Fibroblast of gingiva (primary cell): ENCODE measurements around the gene HHIP.
"Not testable (repeated sequence)": the region's sequence is repeated elsewhere in the genome, so short reads cannot be mapped to it uniquely, and the experiment has no call there.

Experiments
- DNase-seq: peaks from one replicate; pipeline ENCODE4 v3.0.0-alpha.2; 2011; ENCODE audit warnings: low read depth

The HHIP gene

DNA sequence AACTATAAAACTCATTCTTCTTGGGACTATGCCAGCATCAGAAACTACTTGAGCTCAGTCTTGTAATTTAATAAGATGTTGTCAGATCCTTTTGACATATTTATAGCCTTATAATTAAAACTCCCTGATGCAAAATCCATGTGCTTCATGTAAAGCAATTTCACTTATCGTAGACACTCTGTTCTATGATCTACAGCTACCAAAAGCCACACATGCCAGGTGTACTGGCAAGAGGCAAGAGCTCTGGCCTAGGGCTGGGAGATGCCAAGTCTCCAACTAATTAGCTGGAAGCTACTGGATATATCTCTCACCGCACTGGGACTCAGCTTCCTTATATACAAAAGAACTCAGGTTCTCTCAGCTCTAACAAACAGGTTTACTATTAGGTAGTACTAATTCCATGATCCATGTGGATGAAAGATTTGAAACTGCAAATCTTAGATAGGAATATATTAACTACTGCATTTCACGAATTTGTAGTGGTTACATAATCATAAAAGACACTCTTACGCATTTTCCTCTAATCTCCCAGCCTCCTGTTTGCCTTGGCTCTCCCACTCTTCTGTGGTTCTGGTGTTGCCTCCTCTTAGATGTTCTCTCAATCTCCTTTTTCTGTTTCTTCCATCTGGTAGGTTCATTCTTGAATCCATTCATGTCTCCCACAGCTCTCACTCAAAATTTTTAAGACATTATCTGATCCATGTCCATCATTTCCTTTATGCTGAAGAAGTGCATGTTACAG is 103.0 kb downstream of the HHIP start:
- DNase-seq: no peak

DNA sequence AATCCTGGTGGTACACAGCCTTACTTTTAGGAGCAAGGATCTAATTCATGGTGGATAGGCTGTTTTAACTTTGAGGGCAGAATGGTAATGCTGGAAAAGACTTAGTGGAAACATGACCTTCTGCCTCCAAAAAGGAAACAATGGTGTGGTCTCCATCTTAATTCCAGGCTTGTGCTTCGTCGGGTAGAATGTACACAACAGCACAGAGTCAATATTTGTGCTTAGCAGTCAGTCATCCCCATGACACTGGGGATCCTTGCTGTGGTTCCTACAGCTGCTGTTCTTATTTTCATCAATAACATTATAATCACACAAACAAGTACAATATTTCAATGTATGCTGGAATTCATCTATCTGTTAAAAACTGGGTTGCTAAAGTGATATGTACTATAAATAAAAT is 104.4 kb downstream of the HHIP start:
- DNase-seq: no peak

DNA sequence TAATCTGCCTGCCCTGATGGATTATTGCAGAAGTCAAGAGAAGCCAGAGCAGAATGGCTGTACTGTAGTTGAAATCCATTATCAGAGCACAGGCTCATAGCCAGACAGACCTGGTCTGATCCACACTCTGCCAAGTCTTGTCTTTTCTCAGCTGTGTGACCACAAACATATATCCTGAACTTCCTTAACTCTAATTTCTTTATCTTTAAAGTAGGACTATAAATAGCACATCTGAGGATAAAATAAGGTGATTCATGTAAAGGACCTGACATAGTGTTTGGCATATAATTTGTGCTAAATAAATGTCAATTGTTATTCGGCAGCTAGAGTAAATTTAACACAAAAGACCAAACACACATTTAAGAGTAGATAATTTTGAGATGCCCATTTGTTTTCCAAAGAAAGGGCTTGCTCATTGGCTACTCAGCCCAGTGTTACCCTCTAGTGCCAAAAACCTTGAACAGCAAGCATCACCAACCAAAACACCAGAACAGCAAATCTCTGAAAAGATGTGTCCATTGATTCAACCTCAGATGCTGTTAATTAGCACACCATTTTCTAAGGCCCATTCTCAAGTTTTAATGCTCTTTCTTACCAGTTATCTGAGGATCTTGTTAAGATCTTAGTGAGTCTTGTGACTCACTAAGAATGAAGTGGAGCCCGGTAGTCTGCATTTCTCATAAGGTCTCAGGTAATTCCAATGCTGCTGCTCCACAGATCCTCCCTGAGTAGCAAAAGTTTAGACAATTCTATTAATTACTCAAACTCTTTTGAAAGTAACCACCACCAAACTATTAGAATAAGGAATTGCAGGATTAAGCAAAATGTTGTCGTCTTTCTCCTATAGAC is 108.8 kb downstream of the HHIP start:
- DNase-seq: peak; percentile 28

DNA sequence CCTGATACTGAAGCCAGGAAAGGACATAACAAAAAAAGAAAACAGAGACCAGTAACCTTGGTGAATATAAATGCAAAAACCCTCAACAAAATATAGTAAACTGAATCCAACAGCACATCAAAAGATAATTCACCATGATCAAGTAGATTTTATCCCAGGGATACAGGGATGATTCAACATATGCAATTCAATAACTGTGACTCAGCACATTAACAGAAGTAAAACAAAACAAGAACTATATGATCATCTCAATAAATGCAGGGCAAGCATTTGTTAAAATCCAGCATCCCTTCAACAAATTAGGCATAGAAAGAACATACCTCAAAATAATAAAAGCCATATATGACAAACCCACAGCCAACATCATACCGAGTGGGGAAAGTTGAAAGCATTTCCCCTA is 112.0 kb downstream of the HHIP start:
- DNase-seq: no peak

DNA sequence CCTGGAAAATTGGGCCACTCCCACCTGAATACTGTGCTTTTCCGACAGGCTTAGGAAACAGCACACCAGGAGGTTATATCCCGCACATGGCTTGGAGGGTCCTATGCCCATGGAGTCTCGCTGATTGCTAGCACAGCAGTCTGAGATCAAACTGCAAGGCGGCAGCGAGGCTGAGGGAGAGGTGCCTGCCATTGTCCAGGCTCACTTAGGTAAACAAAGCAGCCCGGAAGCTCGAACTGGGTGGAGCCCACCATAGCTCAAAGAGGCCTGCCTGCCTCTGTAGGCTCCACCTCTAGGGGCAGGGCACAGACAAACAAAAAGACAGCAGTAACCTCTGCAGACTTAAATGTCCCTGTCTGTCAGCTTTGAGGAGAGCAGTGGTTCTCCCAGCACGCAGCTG is 122.9 kb downstream of the HHIP start:
- DNase-seq: not testable (repeated sequence)

DNA sequence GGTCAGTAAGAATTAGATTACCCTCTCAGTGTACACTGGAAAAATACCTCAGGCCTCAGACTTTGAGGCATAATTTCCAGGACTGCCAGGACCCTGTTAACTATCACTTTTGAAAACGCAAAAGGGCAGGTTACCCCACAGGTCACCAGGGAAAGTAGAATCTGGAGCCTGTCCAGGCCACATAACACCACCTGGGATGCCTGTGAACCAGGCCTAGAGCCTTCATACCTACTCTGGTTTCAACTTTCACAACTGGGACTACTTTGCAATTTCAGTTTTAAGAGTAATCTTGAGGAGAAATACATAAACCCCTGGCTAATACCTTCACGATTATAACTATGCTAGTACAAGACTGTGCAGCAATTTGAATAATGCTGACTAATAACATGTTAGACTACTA is 132.4 kb downstream of the HHIP start:
- DNase-seq: no peak

DNA sequence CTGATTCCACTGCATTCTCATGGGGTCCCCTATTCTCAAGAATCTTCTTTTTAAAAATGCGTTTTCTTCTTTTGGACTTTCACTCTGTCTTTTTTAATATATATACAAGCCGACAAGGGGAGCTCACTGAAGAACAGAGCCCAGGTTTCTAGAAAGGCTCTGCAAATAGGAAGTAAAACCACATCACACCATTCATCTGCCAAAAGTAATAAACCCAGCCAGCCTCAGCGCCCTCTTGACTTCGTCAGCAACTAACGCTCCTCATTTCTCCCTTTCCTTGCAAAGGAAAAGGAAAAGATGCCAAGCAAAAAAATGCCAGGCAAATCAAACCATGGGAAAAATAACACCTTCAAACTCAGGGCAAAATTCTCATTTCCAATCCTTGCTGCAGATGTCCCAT is 136.4 kb downstream of the HHIP start:
- no peak for DNase-seq

DNA sequence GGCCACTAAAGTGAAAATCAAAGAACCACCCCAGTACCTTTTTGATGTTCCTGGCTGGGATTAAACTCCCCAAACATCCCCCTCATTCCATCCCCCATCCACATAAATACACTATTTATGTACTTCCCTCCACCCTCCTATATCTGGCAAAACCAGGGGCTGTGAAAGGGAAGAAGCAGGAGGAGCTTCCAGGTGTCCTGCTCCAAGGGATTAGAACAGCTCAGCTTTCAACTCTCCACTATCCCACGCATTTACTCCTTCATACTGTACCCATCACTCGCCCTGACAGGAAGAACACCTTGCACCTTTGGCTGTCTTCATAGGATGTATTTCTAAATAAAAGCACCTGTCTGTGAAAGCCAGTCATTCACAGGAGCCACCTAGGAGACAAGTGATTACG is 140.0 kb downstream of the HHIP start:
- no peak for DNase-seq

DNA sequence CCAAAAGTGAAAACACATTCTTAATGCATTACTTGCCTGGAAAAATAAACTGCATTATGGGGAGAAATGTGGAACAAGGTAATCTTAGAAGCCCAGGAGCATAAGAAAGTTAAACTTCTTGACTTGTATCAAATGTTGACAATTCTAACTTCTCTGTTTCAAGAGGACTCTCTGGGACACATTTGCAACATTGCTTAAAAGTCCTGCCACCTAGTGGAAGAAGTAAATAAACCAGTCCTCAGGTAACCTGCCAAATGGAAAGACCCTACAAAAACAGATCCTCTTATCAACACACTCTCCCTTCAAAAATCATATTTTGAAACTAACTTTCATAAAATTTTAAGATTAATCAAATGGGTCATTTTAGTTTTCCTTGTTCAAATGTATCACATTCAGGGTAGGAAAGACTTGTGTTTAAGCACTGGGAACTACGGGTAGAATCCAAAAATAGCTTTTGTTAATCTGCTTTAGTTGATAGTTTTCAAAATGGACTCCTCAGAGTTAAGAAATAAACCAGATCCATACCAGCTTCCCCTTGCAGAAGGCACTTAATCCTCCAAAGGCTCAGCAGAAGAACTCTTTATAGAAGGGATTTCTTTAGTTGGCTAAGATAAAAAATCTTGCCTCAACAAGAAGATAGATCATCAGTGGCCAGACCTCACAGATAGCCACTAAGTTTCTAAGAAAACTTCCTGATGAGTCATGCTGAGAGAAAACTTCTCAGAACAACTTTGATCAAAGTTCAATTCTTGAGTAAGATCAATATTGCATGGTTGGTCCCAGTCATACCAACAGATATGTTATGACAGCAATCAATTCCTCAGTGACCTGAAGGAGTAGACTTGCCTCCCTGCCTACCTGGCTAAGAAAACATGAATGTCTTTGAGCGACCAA is 141.7 kb downstream of the HHIP start:
- DNase-seq: peak; percentile 56

DNA sequence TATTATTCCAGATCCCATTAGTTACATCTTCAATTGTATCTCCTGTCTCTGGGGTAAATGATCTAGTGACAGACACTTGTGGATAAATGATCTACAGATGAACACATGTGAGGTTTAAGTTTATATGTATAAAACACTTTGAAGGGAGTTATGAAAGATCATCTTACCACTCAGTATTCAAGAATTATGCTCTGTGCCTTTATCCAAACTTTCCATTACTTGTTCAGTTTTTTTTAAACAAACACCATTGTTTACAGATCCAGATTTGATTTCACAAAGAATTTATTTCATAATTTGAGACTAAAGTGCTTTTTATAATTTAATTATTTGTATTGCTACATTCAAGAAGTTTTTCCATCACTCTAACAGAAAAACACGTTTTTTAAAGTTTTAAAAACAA is 142.5 kb downstream of the HHIP start:
- peak; percentile 70 for DNase-seq

DNA sequence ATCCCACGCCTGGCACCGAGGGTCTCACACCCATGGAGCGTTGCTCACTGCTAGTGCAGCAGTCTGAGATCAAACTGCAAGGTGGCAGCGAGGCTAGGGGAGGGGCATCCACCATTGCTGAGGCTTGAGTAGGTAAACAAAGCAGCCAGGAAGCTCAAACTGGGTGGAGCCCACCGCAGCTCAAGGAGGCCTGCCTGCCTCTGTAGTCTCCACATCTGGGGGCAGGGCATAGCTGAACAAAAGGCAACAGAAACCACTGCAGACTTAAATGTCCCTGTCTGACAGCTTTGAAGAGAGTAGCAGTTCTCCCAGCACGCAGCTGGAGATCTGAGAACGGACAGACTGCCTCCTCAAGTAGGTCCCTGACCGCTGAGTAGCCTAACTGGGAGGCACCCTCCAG is 146.0 kb downstream of the HHIP start:
- not testable (repeated sequence) for DNase-seq
